CD4-positive, alpha-beta T cell (primary cell): ENCODE measurements around the gene TSSC4. TPM values are rescaled to one million over a fixed set of nuclear protein-coding genes. Genes with fewer than 3 reads are reported as not detected.

Experiments used
- ATAC-seq: fragments of 200-7000 bp; cut with Tn5 transposase; one replicate; pipeline ENCODE4 v1.10.0; 2022; ENCODE audit warnings: mild to moderate bottlenecking; ENCODE audit not compliant: poor library complexity
- CTCF ChIA-PET: fragments of 350-600 bp; sonication (Branson Sonifier 250); formaldehyde crosslinking; loops from one replicate; lab custom pipeline; 2021; ENCODE audit warnings: antibody characterized with exemption, inconsistent platforms; lab: Charles Lee
- POLR2A ChIA-PET: fragments of 350-600 bp; sonication (Branson Sonifier 250); formaldehyde crosslinking; loops from one replicate; lab custom pipeline; 2021; ENCODE audit warnings: antibody characterized with exemption, inconsistent platforms; lab: Charles Lee
- DNase-seq, 14 experiments: peaks; one replicate each; pipeline ENCODE4 v3.0.0-alpha.2; 2013 to 2020; ENCODE audit warnings: mixed read lengths in 2 of 14
- H3K27ac ChIP-seq, 2 donors: one replicate each; pipeline versions ENCODE4 v1.5.1 to v1.7.0; 2013; ENCODE audit warnings: low read length in 2 of 2, low read depth in 1 of 2, mild to moderate bottlenecking in 1 of 2
- H3K27me3 ChIP-seq, 2 experiments: 1 replicate in 1 of 2; 2 replicates in 1 of 2; pipeline versions ENCODE4 v1.6.1 to v1.7.0; 2013; ENCODE audit warnings: low read length in 2 of 2, control low read depth in 1 of 2, mild to moderate bottlenecking in 1 of 2, moderate library complexity in 1 of 2; ENCODE audit not compliant: insufficient read depth in 2 of 2, control insufficient read depth in 1 of 2
- H3K36me3 ChIP-seq: one replicate; pipeline ENCODE4 v1.6.1; 2013; ENCODE audit warnings: low read length, control low read depth; ENCODE audit not compliant: insufficient read depth
- H3K4me1 ChIP-seq: one replicate; pipeline ENCODE4 v1.6.1; 2013; ENCODE audit warnings: low read length, control low read depth; ENCODE audit not compliant: insufficient read depth
- H3K4me3 ChIP-seq: one replicate; pipeline ENCODE4 v1.5.1; 2013; ENCODE audit warnings: mild to moderate bottlenecking, low read length, moderate library complexity
- H3K9me3 ChIP-seq, 2 experiments: 1 replicate in 1 of 2; 2 replicates in 1 of 2; pipeline versions ENCODE4 v1.6.1 to v1.7.0; 2013; ENCODE audit warnings: low read length in 2 of 2, mild to moderate bottlenecking in 2 of 2, control low read depth in 1 of 2, moderate library complexity in 1 of 2; ENCODE audit not compliant: control insufficient read depth in 1 of 2, insufficient read depth in 1 of 2
- H3K27ac Mint-ChIP-seq: one replicate; pipeline ENCODE4 v1.8.0; 2020; ENCODE audit warnings: mixed read lengths
- H3K27me3 Mint-ChIP-seq: one replicate; pipeline ENCODE4 v1.8.0; 2021; ENCODE audit warnings: mixed read lengths
- H3K36me3 Mint-ChIP-seq: one replicate; pipeline ENCODE4 v1.8.0; 2021; ENCODE audit warnings: low read depth, mixed read lengths
- H3K4me1 Mint-ChIP-seq: one replicate; pipeline ENCODE4 v1.8.0; 2021; ENCODE audit warnings: low read depth, mixed read lengths
- H3K4me3 Mint-ChIP-seq: one replicate; pipeline ENCODE4 v1.8.0; 2020; ENCODE audit warnings: mild to moderate bottlenecking, mixed read lengths
- H3K9me3 Mint-ChIP-seq: one replicate; pipeline ENCODE4 v1.8.0; 2020; ENCODE audit warnings: mixed read lengths
- CTCF ChIP-seq: fragments of 200-600 bp; IDR thresholded peaks from one replicate; pipeline ENCODE4 v1.8.0; 2022; ENCODE audit warnings: antibody characterized with exemption, mild to moderate bottlenecking
- intact Hi-C, 2 experiments: fragments of 100-400 bp; cut with DNase I in 1 of 2; cut with micrococcal nuclease in 1 of 2; formaldehyde crosslinking; loops; one replicate each; pipeline versions ENCODE4 v1.15.1 to v1.9.0; 2023 to 2025; cut with DNase I, micrococcal nuclease
- total RNA-seq, 174 experiments: library from RNA in 2 of 174; stranded (reverse) in 2 of 174; gene quantifications; one replicate each; pipeline ENCODE4 v1.2.3 and lab custom pipeline; 2021 to 2026

Gene TSSC4
- total RNA-seq, 2 experiments from 2014 or later: 47.5 to 50.0 TPM

- intact Hi-C loops: no loop called here
- no peak overlapping the region for H3K4me3 Mint-ChIP-seq
- H3K9me3 ChIP-seq: no peaks in the 10 kb centered on the region
- H3K9me3 Mint-ChIP-seq: no peaks in the 10 kb centered on the region
- H3K27me3 ChIP-seq: no peaks in the 10 kb centered on the region
- H3K36me3 Mint-ChIP-seq: no peaks in the 10 kb centered on the region
- no peaks in the 10 kb centered on the region for H3K4me1 ChIP-seq
- H3K4me3 ChIP-seq: no peak overlapping the region
- CTCF ChIA-PET: no interaction called here
- H3K27ac ChIP-seq: no peak overlapping the region
- ATAC-seq (no peak), DNase-seq (no peak)
- POLR2A ChIA-PET: no interaction called here
- H3K27ac Mint-ChIP-seq: no peak overlapping the region
- no peaks in the 10 kb centered on the region for H3K27me3 Mint-ChIP-seq
- no peaks in the 10 kb centered on the region for H3K36me3 ChIP-seq
- no peaks in the 10 kb centered on the region for H3K4me1 Mint-ChIP-seq
- no peak for TF ChIP-seq CTCF
Measured at GRCh38 chr11:2434506-2435255, 34.1 kb downstream of the TSSC4 start.

- Mint-ChIP-seq H3K9me3 (no peaks in the 10 kb centered on the region), H3K4me3 (no peak overlapping the region), H3K27me3 (no peaks in the 10 kb centered on the region), H3K4me1 (no peaks in the 10 kb centered on the region), H3K36me3 (no peaks in the 10 kb centered on the region), H3K27ac (no peak overlapping the region)
- TF ChIP-seq CTCF: no peak
- H3K4me3 ChIP-seq: no peak overlapping the region
- no peaks in the 10 kb centered on the region for H3K4me1 ChIP-seq
- ATAC-seq (no peak), DNase-seq (no peak)
- ChIA-PET POLR2A (no interaction called here), CTCF (no interaction called here)
- intact Hi-C loops: no loop called here
- H3K9me3 ChIP-seq: peaks cover 0 to 3% of the 10 kb centered on the region in 2 experiments
- H3K27ac ChIP-seq: no peak overlapping the region
- no peaks in the 10 kb centered on the region for H3K36me3 ChIP-seq
- no peaks in the 10 kb centered on the region for H3K27me3 ChIP-seq
Measured at GRCh38 chr11:2435288-2436012, 34.9 kb downstream of the TSSC4 start.

GRCh38 chr11:2436013-2436520 is 35.5 kb downstream of the TSSC4 start:
- TF ChIP-seq CTCF: no peak
- no peak for ATAC-seq
- Mint-ChIP-seq H3K9me3 (no peaks in the 10 kb centered on the region), H3K4me1 (no peaks in the 10 kb centered on the region), H3K27ac (no peak overlapping the region), H3K36me3 (no peaks in the 10 kb centered on the region), H3K27me3 (no peaks in the 10 kb centered on the region), H3K4me3 (no peak overlapping the region)
- no peak for DNase-seq
- ChIA-PET CTCF (no interaction called here), POLR2A (no interaction called here)
- Histone ChIP-seq H3K4me1 (peaks cover 3% of the 10 kb centered on the region), H3K4me3 (no peak overlapping the region), H3K27ac (no peak overlapping the region), H3K36me3 (no peaks in the 10 kb centered on the region), H3K9me3 (peaks cover 0 to 5% of the 10 kb centered on the region in 2 experiments), H3K27me3 (no peaks in the 10 kb centered on the region)
- intact Hi-C loops: no loop called here
